Astrocyte (in vitro differentiated cells and primary cell): Measurements from ENCODE around the gene AUTS2.

ENCODE experiments used
- CTCF ChIP-seq: IDR thresholded peaks from 2 replicates; pipeline ENCODE4 v1.5.1; 2011; ENCODE audit warnings: low read depth, mild to moderate bottlenecking, inconsistent platforms, low read length, moderate library complexity; ENCODE audit not compliant: insufficient read depth
- EZH2 ChIP-seq: IDR thresholded peaks from 2 replicates; pipeline ENCODE4 v1.6.1; 2012; ENCODE audit warnings: mild to moderate bottlenecking, low read length, inconsistent platforms; ENCODE audit not compliant: insufficient read depth

- TF ChIP-seq CTCF: no peak
- no peak for TF ChIP-seq EZH2
These were observed 758.0 kb downstream of the AUTS2 start for GRCh38 chr7:70356085-70356786.
